Hindlimb muscle (tissue), 1 donor: Measurements from ENCODE around the gene TOMM5. TPM values are rescaled to one million over a fixed set of nuclear protein-coding genes. Genes with fewer than 3 reads are reported as not detected.

Experiments used
- DNase-seq: peaks from one replicate; pipeline ENCODE4 v3.0.0-alpha.2; 2013
- polyA plus RNA-seq: library from polyadenylated mRNA; unstranded; fragments of 120-200 nt; gene quantifications from one replicate; pipeline ENCODE4 v1.2.1, GENCODE V29; 2013; ENCODE audit not compliant: insufficient read length

TOMM5 gene
- 57.8 TPM for polyA plus RNA-seq

- DNase-seq, result peak; percentile 93
Observed at GRCh38 chr9:37592108-37592951, at the start of gene TOMM5. TSS of gene TOMM5 (minus strand) at chr9:37592597. CDS start at chr9:37592532, 65 bp downstream.

GRCh38 chr9:37641331-37641730, 48.9 kb upstream of the TOMM5 start:
- DNase-seq, result no peak

- DNase-seq, result no peak
Observed at GRCh38 chr9:37640246-37640645, 47.8 kb upstream of the TOMM5 start.

GRCh38 chr9:37639841-37640240, 47.4 kb upstream of the TOMM5 start:
- DNase-seq, result no peak

- no peak for DNase-seq
Observed at GRCh38 chr9:37639109-37639762, 46.8 kb upstream of the TOMM5 start.

- DNase-seq, result no peak
Observed at GRCh38 chr9:37636511-37637448, 44.4 kb upstream of the TOMM5 start.

- DNase-seq, result no peak
Observed at GRCh38 chr9:37635808-37636207, 43.4 kb upstream of the TOMM5 start.

- DNase-seq, result no peak
Observed at GRCh38 chr9:37632479-37632878, 40.1 kb upstream of the TOMM5 start.

GRCh38 chr9:37626708-37627292, 34.4 kb upstream of the TOMM5 start:
- DNase-seq, result no peak

DNA sequence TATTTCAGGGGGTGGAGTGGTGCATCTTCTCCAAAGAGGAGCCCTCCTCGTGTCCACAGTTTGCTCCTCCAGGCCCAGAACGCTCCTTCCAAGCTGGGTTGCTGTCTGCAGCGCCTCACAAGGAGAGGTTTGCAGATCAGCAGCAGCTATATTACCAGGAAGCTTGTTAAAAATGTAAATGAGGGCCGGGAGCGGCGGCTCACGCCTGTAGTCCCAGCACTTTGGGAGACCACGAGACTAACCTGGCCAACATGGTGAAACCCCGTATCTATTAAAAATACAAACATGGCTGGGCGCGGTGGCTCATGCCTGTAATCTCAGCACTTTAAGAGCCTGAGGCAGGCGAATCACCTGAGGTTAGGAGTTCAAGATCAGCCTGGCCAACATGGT, 33.4 kb upstream of the TOMM5 start:
- no peak for DNase-seq

GRCh38 chr9:37625036-37625757, 32.8 kb upstream of the TOMM5 start:
- no peak for DNase-seq

- no peak for DNase-seq
Observed at GRCh38 chr9:37624073-37624472, 31.7 kb upstream of the TOMM5 start.

- no peak for DNase-seq
Observed at GRCh38 chr9:37623267-37623666, 30.9 kb upstream of the TOMM5 start.

DNA sequence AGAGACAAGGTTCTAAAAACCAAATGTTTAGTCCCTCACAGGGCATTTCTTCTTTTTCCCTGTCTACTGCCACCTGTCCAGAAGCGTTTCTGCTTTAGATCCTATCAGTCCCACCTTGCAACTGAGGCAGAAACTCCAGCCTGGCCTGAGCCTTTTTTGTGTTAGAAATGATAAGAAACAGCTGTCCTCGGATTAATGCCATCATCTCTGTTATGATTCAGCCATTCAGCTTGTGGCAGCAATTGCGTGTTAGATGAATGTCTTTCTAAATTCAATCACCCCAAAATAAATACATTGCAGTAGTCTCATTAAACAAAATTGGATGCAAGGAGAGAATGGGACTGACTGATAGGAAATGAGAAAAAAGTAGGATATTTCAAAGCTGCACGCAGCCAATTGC, 30.1 kb upstream of the TOMM5 start:
- no peak for DNase-seq

DNA sequence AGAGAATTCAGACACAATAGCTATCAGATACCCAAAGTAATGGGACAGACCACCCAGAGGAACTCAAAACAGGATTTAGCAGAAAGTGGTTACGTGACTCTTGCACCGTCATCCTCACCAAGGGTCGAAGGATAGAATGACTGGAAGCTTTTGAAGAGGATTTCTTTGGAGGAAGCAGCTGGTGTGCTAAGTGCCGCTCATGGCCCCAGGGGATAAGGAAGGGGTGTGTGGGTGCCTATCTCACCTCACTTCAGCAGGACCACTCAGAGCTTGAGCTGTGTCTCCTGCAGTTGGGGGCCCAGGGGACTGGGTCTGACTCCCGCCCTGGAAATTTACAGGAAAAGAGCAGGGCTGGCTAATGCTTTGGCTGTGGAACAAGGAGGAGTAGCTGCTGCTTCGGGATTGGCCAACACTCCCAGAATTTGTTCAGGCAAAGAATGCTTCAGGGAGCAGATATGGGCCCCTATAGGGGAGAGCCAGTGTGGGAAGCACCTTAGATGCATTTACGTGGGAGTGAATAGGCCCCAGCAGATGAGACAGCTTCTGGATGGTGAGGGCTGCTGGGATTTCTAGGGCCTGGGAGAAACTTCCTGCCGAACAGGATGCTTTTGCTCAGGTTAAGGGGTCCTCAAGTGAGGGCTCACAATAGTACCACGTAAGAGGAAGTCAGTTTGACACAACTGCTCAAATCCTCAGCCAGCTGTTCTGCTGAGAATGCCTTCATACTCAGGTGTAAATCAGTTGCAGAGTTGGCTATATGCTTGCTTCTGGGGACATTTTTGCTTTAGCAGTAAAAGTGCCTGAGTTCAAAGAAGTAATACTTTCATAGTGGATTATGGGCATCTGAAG, 29.1 kb upstream of the TOMM5 start:
- no peak for DNase-seq

- DNase-seq, result no peak
Observed at GRCh38 chr9:37620396-37620795, 28.0 kb upstream of the TOMM5 start.

- no peak for DNase-seq
Observed at GRCh38 chr9:37619806-37620205, 27.4 kb upstream of the TOMM5 start.

GRCh38 chr9:37618817-37619216, 26.4 kb upstream of the TOMM5 start:
- no peak for DNase-seq

DNA sequence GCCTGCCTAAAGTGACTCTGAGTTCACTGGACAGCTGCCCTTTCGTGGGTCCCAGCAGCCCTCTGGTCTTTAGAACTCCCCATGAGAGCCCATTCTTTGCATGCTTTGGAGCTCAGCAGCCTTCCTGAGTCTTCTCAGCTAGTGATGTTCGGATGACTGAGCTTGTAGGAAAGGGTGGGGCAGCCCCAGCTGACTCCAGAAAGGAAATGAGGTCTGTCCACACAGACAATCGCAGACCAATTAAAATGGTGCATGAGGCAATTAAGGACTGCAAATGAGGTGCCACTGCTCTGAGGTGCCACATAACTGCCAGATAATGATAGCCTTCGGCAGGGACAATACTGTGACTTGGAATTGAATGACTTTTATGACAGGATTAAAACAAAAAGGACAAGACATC, 25.4 kb upstream of the TOMM5 start:
- no peak for DNase-seq

GRCh38 chr9:37617161-37617560, 24.8 kb upstream of the TOMM5 start:
- no peak for DNase-seq

- no peak for DNase-seq
Observed at GRCh38 chr9:37611961-37612360, 19.6 kb upstream of the TOMM5 start.
